Sigmoid colon (tissue), 7 donors: ENCODE measurements around the gene EXOC6B. TPM values are rescaled to one million over a fixed set of nuclear protein-coding genes. Genes with fewer than 3 reads are reported as not detected.

ENCODE experiments used
- DNase-seq: peaks from one replicate; pipeline ENCODE4 v3.0.0-alpha.2; 2019
- H3K27ac ChIP-seq, 4 donors: fragments of 200-600 bp; sonication (generic); one replicate each; pipeline ENCODE4 v1.5.1; 2016 to 2019; ENCODE audit warnings: mild to moderate bottlenecking in 1 of 4
- H3K27me3 ChIP-seq, 3 donors: fragments of 200-600 bp; sonication (generic); one replicate each; pipeline ENCODE4 v1.5.1; 2019; ENCODE audit warnings: mild to moderate bottlenecking in 1 of 3
- H3K36me3 ChIP-seq, 4 donors: fragments of 200-600 bp; sonication (generic); one replicate each; pipeline ENCODE4 v1.5.1; 2016 to 2019
- H3K4me1 ChIP-seq, 4 donors: fragments of 200-600 bp; sonication (generic); one replicate each; pipeline ENCODE4 v1.5.1; 2017 to 2019
- H3K4me3 ChIP-seq, 4 donors: fragments of 200-600 bp; sonication (generic); one replicate each; pipeline ENCODE4 v1.5.1; 2017 to 2019; ENCODE audit warnings: mild to moderate bottlenecking in 2 of 4, moderate library complexity in 1 of 4
- H3K9me3 ChIP-seq, 4 donors: fragments of 200-600 bp in 3 of 4; sonication (generic) in 3 of 4; one replicate each; pipeline versions ENCODE4 v1.5.1 to v1.6.1; 2013 to 2019
- CTCF ChIP-seq, 4 experiments: fragments of 450-650 bp in 3 of 4; fragments of 200-600 bp in 1 of 4; IDR thresholded peaks; one replicate each; pipeline ENCODE4 v1.5.1; 2016 to 2019; ENCODE audit warnings: antibody characterized with exemption in 4 of 4, mild to moderate bottlenecking in 3 of 4, moderate library complexity in 2 of 4
- EP300 ChIP-seq, 4 donors: sonication (generic); formaldehyde crosslinking; IDR thresholded peaks; one replicate each; pipeline ENCODE4 v1.6.1; 2017; ENCODE audit warnings: antibody characterized with exemption in 4 of 4
- POLR2A ChIP-seq, 2 donors: fragments of 450-650 bp; IDR thresholded peaks; one replicate each; pipeline ENCODE4 v1.6.1; 2016; ENCODE audit warnings: antibody characterized with exemption in 2 of 2, mild to moderate bottlenecking in 2 of 2, moderate library complexity in 2 of 2
- POLR2AphosphoS5 ChIP-seq, 4 donors: sonication (generic); formaldehyde crosslinking; IDR thresholded peaks; one replicate each; pipeline ENCODE4 v1.6.1; 2017; ENCODE audit warnings: antibody characterized with exemption in 4 of 4
- WGBS, 2 donors: extraction: QIAGEN DNeasy Blood & Tissue Kit; methylation state at CpG; one replicate each; pipeline ENCODE4 v1.1.7; 2013; 5-methylcytosine and 5-hydroxymethylcytosine counted together
- intact Hi-C: fragments of 100-400 bp; cut with DNase I; formaldehyde crosslinking; loops from one replicate; pipeline ENCODE4 v1.15.1; 2023
- polyA plus RNA-seq, 3 donors: library from polyadenylated mRNA; stranded (reverse); fragments of 200-250 nt; gene quantifications; one replicate each; pipeline ENCODE4 v1.2.3, GENCODE V29; 2013
- total RNA-seq, 4 donors: library from RNA; depleted of rRNA; stranded (reverse); fragments of >200 nt; gene quantifications; one replicate each; pipeline ENCODE4 v1.1.0, GENCODE V29; 2016
- donor health status: healthy with polysubstance abuse.
- donor health status: Bipolar disorder and iron deficiency.
- donor health status: healthy.

EXOC6B gene
- total and polyA plus RNA-seq, 7 donors, result 5.0 to 46.1 (median 25.3) TPM

GRCh38 chr2:72165792-72166191 lies 660.0 kb downstream of the EXOC6B start:
- no peaks in the 10 kb centered on the region for H3K9me3 ChIP-seq
- peaks cover 0 to 5% (median 0%) of the 10 kb centered on the region in 3 donors for H3K27me3 ChIP-seq
- TF ChIP-seq POLR2AphosphoS5 (IDR thresholded peaks at IDR 0.05) (no peak), POLR2A (IDR thresholded peaks at IDR 0.05) (no peak), CTCF (IDR thresholded peaks at IDR 0.05) (no peak), EP300 (IDR thresholded peaks at IDR 0.05) (no peak)
- H3K27ac ChIP-seq, result no peak overlapping the region
- H3K4me1 ChIP-seq, result no peaks in the 10 kb centered on the region
- no peaks in the 10 kb centered on the region for H3K36me3 ChIP-seq
- no peak overlapping the region for H3K4me3 ChIP-seq
- no peak for DNase-seq
- WGBS, 2 donors, result 82 to 88% methylated on average over 3 of the region's 3 CpGs
- intact Hi-C loops, result no loop called here

GRCh38 chr2:72162574-72162973 lies 663.3 kb downstream of the EXOC6B start:
- DNase-seq, result no peak
- intact Hi-C loops, result no loop called here
- Histone ChIP-seq H3K9me3 (no peaks in the 10 kb centered on the region), H3K4me1 (no peaks in the 10 kb centered on the region), H3K4me3 (no peak overlapping the region), H3K27ac (no peak overlapping the region), H3K36me3 (no peaks in the 10 kb centered on the region), H3K27me3 (peaks cover 0 to 9% (median 5%) of the 10 kb centered on the region in 3 donors)
- TF ChIP-seq CTCF (IDR thresholded peaks at IDR 0.05) (no peak), POLR2AphosphoS5 (IDR thresholded peaks at IDR 0.05) (no peak), POLR2A (IDR thresholded peaks at IDR 0.05) (no peak), EP300 (IDR thresholded peaks at IDR 0.05) (no peak)
- 91 to 94% methylated on average over 5 of the region's 5 CpGs for WGBS, 2 donors

- no peak for DNase-seq
- H3K27me3 ChIP-seq, result peaks cover 5 to 19% (median 6%) of the 10 kb centered on the region in 3 donors
- no peaks in the 10 kb centered on the region for H3K9me3 ChIP-seq
- no peaks in the 10 kb centered on the region for H3K4me1 ChIP-seq
- intact Hi-C loops, result loop anchor here (10.0 kb wide), 1 partner anchor 415 kb away; no protein-coding TSS in a partner anchor
- H3K4me3 ChIP-seq, result no peak overlapping the region
- WGBS, 2 donors, result 91 to 93% methylated on average over 12 of the region's 12 CpGs
- no peak overlapping the region for H3K27ac ChIP-seq
- TF ChIP-seq CTCF (IDR thresholded peaks at IDR 0.05) (no peak), POLR2AphosphoS5 (IDR thresholded peaks at IDR 0.05) (no peak), POLR2A (IDR thresholded peaks at IDR 0.05) (no peak), EP300 (IDR thresholded peaks at IDR 0.05) (no peak)
- H3K36me3 ChIP-seq, result no peaks in the 10 kb centered on the region
Observed at GRCh38 chr2:72159211-72159993, 666.4 kb downstream of the EXOC6B start.

- no peak for DNase-seq
- H3K36me3 ChIP-seq, result no peaks in the 10 kb centered on the region
- no peak for TF ChIP-seq EP300 (IDR thresholded peaks at IDR 0.05)
- TF ChIP-seq POLR2AphosphoS5 (IDR thresholded peaks at IDR 0.05), result no peak
- no peak for TF ChIP-seq CTCF (IDR thresholded peaks at IDR 0.05)
- no peak for TF ChIP-seq POLR2A (IDR thresholded peaks at IDR 0.05)
- WGBS, 2 donors, result 87 to 92% methylated on average over 8 of the region's 8 CpGs
- H3K27me3 ChIP-seq, result peaks cover 5 to 32% (median 6%) of the 10 kb centered on the region in 3 donors
- no peaks in the 10 kb centered on the region for H3K4me1 ChIP-seq
- H3K27ac ChIP-seq, result no peak overlapping the region
- intact Hi-C loops, result loop anchor here (10.0 kb wide), 1 partner anchor 417 kb away; no protein-coding TSS in a partner anchor
- H3K4me3 ChIP-seq, result no peak overlapping the region
- no peaks in the 10 kb centered on the region for H3K9me3 ChIP-seq
Observed at GRCh38 chr2:72157871-72158771, 667.7 kb downstream of the EXOC6B start.
